Activated effector memory CD4-positive, alpha-beta T cell treated with Interleukin-2 at 50 U/mL for 16 hours (primary cell): ENCODE data around the gene TLE5.
"Not testable (repeated sequence)": the region's sequence is repeated elsewhere in the genome, so short reads cannot be mapped to it uniquely, and the experiment has no call there.

Experiments
- DNase-seq: peaks from one replicate; pipeline ENCODE4 v3.0.0-alpha.2; 2020

TLE5 gene

DNA sequence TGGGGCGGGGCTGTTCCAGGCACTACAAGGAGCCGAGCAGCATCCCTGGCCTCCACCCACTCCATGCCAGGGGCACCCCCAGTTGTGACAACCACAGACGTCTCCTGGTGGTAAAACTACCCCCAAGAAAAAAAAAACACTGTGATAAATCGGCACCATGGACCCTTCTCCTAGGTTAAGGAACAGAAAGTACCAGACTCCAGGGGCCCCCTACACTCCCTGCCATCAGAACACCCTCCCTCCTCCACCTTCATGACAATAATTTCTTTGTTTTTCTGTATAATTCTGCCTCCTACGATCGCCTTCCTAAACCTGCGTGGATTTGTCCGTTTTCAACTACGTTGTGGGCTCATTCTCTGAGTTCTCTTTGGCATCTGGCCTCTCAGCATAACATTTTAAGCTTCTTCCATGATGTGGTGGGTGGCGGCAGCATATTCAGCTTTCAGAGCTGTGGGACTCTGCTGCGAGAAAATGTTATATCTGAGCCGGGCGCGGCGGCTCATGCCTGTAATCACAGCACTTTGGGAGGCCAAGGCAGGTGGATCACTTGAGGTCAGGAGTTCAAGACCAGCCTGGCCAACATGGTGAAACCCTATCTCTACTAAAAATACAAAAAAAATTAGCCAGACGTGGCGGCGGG, 41.9 kb downstream of the TLE5 start:
- DNase-seq, result no peak

DNA sequence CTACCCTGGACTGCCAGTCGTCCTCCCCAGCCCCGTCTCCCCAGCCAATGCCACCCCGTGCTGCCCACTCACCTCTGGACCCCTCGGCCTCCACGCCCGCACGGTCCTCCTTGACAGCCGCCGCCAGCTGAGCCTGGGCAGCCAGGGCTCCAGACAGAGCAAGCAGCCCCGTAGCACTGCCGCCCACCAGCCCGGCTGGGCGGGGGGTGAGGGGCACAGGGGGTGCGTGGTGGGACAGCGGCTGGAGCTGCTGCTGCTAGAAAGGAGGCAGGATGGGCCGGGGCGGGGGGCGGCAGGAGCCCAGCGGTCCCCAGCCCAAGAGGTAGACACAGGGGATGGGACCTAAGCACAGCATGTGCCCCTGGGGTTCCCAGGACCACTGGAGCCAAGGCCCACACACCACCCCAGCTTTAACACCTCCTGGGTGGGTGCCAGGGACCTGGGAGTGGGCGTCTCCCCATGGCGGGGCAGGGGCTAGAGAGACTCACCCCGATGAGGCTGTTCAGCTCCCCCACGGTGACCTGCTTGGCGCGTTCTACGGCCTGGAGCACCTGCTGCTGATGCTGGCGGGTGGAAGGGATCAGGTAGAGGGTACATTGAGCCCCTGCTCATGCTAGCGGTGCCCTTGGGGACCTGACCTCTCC, 43.0 kb downstream of the TLE5 start:
- DNase-seq, result no peak

DNA sequence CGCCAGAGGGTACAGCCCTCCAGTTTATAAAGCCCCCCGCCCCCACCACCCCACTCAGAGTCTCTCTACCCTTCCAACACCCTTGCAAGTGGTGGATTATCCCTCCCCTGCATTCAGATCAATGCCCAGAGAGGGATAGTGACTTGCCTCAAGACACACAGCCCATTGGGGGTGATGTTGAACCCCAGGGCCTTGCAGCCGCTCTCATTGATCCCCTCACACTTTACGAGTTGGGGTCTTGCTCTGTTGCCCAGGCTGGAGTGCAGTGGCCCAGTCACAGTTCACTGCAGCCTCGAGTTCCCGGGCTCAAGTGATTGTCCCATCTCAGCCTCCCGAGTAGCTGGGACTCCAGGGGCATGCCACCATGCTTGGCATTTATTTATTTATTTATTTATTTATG, 44.4 kb downstream of the TLE5 start:
- no peak for DNase-seq

- DNase-seq, result no peak
These were observed 46.9 kb downstream of the TLE5 start for GRCh38 chr19:3015126-3016057.

GRCh38 chr19:3014135-3014534, 48.2 kb downstream of the TLE5 start:
- no peak for DNase-seq

DNA sequence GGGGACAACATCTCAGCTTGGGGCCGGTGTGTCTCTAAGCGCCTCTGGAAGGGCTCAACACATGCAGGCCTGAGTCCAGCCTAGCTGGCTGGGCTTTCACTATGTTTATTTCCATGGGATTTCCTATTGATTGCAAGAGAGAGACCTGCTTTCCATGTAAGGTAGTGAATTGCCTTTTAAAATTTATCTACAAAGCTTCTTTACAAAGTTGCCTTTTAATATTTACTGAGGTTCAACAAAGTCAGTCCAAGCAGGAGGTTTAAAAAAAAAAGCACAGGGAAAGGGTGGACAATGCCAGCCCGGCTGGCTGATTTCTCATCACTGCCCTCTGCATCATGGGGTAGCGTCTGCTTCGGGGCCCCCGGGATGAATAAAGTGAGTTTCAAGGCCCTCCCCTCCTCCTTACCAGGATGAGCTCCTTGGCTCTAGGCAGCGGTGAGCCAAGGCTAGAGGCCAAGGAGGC, 49.0 kb downstream of the TLE5 start:
- no peak for DNase-seq

- no peak for DNase-seq
These were observed 49.6 kb downstream of the TLE5 start for GRCh38 chr19:3012621-3013262.

GRCh38 chr19:3012059-3012458, 50.2 kb downstream of the TLE5 start:
- DNase-seq, result not testable (repeated sequence)

- DNase-seq, result no peak
These were observed 51.4 kb downstream of the TLE5 start for GRCh38 chr19:3010871-3011270.

DNA sequence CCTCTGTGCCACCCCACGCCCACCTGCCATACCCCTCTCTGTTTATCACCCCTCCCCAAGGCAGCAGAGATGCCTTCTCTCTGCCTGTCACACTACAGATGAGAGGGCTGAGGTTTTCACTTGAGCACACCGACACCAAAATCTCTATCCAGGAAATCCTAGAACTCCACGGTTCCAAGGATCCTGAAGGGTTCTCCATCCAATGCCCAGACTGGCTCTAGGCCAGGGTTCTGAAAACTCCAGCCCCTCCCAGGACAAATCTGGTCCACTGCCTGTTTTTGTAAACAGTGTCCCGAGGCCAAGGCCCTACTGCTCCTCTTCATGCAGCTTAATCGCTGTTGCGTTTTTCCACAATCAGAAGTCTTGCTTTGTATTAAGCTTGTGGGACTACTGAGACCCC, 53.3 kb downstream of the TLE5 start:
- DNase-seq, result no peak

GRCh38 chr19:3007975-3008374, 54.3 kb downstream of the TLE5 start:
- no peak for DNase-seq

DNA sequence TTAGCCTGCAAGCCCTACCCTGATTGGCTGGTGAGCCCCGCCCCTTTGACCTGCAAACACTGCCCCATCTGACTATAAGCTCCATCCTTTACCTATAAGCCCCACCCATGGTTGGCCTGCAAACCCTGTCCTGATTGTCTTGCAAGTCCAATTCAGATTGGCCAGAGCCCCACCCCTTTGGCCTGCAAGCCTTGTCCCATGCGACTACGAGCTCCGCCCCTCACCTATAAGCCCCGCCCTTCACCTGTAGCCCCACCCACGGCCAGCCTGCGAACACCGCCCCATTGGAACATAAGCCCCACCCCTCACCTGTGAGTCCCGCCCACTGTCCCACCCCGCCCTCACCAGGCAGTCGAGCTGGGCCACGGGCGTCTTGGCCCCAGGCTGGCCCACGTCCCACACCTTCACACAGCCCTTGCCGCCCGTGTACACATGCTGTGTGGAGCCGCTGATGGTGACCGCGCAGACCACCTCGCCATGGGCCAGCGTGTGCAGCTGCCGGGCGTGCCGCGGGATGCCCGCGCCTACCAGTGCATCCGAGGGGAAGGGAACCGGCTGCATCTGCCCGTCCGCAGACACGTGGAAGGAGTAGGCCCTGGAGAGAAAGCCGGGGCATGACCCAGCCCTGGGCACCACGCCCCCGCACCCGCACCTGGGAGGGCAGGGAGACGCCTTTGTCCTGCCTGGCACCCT, 56.1 kb downstream of the TLE5 start:
- DNase-seq, result no peak

- no peak for DNase-seq
These were observed 57.0 kb downstream of the TLE5 start for GRCh38 chr19:3005345-3005744.

DNA sequence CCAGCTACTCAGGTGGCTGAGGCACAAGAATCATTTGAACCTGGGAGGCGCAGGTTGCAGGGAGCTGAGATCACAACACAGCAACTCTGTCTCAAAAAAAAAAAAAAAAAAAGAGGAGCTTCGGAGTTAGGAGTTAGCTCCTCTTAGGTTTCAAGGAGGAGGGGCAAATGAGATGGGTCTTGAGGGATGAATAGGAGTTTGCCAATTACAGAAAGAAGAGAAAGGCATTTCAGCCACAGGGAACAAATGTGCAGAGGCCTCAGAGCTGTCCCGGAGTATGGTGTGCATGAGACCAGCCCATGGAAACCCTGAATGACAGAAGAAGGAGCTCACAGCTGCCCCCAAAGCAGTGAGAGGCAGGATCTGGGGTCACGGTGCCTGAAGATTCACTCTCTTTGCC, 57.8 kb downstream of the TLE5 start:
- no peak for DNase-seq

DNA sequence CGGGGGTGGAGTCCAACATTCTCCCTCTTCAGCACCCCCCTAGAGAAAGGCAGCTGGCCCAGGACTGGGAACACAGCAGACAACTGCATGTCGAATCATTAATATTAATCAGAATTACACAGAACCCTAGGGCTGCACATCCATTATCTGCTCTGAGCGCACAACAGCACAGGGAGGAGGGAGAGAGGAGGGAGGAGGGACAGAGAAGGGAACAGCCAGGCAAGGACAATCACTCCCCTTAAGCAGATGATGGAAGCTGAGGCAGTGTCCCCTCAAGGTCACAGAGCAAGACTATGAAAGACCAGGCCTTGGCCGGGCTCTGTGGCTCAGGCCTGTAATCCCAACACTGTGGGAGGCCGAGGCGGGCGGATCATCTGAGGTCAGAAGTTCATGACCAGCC, 59.2 kb downstream of the TLE5 start:
- DNase-seq, result no peak
